ENCODE data around the gene SLC28A3.
"Not testable (repeated sequence)": the region's sequence is repeated elsewhere in the genome, so short reads cannot be mapped to it uniquely, and the experiment has no call there.

SLC28A3 gene, protein sequence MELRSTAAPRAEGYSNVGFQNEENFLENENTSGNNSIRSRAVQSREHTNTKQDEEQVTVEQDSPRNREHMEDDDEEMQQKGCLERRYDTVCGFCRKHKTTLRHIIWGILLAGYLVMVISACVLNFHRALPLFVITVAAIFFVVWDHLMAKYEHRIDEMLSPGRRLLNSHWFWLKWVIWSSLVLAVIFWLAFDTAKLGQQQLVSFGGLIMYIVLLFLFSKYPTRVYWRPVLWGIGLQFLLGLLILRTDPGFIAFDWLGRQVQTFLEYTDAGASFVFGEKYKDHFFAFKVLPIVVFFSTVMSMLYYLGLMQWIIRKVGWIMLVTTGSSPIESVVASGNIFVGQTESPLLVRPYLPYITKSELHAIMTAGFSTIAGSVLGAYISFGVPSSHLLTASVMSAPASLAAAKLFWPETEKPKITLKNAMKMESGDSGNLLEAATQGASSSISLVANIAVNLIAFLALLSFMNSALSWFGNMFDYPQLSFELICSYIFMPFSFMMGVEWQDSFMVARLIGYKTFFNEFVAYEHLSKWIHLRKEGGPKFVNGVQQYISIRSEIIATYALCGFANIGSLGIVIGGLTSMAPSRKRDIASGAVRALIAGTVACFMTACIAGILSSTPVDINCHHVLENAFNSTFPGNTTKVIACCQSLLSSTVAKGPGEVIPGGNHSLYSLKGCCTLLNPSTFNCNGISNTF

DNA sequence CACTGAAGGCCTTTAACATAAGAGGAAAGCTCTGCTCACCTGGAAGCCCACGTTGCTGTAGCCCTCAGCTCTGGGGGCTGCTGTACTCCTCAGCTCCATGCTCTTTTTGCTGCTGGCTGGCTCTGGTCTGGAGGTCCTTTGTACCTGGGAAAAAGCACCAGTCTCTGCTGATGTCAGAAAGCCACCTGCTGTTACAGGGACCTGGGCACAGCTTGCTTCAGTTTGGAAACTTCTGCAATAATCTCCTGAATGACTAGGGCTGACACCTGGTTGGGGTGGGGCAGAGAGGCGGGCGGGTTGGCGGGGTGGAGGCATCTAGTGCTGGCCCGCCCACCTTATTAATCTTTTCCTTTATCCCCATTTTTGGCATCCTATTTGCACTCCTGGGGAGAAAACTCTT lies at the start of gene SLC28A3:
Gene SLC28A3 (minus strand): TSS at position 224 of the 400 bp plus-strand sequence. CDS start 125 bp downstream, at position 99.
- no peak for DNase-seq (ENCODE audit: low read depth in 2 of 2)

DNA sequence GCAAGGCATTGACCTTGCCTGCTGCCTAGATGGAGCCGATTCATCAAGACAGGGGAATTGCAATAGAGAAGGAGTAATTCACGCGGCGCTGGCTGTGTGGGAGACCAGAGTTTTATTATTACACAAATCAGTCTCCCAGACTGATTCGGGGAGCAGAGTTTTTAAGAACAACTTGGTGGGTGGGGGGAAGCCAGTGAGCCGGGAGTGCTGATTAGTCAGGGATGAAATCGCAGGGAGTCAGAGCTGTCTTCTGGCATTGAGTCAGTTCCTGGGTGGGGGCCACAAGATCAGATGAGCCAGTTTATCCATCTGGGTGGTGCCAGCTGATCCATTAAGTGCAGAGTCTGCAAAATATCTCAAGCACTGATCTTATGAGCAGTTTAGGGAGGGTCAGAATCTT lies 49.7 kb upstream of the SLC28A3 start:
- peak; percentile 21 to 51 for DNase-seq (ENCODE audit: low read depth in 2 of 2)

DNA sequence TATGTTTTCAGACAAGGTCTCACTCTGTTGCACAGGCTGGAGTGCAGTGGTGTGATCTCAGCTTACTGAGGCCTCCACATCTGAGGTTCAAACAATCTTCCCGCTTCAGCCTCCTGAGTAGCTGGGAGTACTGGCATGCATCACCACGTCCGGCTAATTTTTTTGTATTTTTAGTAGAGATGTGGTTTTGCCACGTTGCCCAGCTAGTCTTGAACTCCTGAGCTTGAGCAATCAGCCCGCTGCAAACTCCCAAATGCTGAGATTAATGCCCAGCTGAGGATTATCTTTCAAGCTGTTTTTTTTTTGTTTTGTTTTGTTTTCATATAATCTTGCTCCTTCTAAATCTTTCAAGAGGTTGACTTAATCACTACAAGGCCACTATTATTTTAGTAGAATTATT lies 47.3 kb upstream of the SLC28A3 start:
- no peak for DNase-seq (ENCODE audit: low read depth in 2 of 2)

DNA sequence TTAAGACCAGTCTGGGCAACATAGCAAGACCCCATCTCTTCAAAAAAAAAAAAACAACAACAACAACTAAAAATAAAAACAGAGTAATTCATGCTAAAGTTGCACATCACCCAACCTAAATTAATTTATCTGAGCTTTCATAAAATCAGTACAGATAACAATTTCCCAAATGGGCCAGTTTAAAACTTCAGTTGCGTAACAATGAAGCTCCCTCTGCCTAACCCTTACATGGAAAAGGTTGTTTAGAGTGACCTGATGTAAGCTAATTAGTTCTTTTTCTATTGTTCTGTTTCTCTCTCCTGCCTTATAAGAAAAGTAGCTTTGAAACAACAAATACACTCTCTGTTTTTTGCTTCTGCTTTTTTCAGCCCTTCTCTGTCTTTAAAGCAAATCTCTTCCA lies 46.2 kb upstream of the SLC28A3 start:
- DNase-seq (ENCODE audit: low read depth in 2 of 2): no peak

DNA sequence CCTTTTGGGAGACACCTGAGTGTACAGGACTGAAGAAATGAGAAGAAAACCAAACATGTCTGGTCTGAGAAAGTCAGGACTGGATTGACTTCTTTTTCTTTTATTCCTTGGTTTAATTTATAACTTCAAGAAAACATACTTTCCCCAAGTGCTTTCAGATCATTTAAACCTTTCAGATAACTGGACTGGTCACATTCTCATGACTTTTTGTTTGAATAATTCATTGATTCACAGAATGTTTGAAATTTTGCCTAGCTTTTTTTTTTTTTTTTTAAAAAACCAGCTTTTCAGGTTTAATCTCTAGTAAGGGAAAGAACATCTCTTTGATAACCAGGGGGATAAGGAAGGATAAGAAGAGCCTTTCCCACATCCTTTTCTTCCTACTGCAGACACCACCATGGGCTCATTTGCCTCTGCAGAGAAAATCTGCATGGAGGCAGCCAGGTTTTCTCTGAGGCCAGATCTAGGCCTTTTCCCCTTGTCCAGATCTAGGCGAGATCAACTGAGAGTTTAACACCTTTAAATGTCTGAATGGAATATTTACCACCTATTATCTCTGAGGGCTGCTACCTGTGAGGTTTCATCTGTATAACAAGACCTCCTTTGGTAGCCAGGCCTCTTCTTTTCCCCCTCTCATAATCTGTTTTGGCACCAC lies 45.0 kb upstream of the SLC28A3 start:
- no peak for DNase-seq (ENCODE audit: low read depth in 2 of 2)

DNA sequence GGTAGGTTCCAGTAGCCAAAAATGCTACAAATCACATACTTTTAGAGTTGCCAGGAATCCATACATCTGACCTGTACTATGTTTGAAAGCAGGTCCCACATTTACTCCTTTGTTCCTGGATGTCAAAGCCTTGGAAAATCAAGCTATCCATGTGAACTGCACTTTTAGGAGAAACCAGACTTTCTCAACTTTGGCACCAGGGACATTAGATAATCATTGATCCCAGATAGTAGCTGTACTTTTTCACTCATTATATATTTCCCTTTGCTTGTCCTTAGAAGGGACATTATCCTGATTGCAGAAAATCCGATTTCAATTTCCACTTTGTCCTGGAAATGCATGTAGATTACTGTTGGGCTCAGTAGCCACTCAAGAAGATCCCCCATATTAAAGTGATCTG lies 44.1 kb upstream of the SLC28A3 start:
- DNase-seq (ENCODE audit: low read depth in 2 of 2): no peak

DNA sequence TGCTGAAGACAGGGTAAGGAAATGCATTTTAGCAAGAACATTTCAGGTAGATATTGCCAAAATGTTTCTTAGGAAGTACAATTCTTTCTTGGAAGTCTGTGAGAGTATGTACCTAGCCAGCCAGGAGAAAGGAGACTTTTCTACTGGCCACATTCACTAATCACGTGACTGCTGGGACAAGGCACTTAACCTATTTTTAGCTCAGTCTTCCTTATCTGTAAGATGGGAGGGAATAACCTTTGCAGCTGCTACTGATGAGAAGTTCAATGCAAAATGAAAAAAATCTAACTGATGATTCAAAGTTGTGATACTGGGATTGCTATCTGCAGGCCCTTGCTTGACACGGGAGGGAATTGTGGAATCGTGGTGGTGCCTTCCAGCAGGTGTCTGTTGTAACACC lies 42.6 kb upstream of the SLC28A3 start:
- DNase-seq (ENCODE audit: low read depth in 2 of 2): no peak

DNA sequence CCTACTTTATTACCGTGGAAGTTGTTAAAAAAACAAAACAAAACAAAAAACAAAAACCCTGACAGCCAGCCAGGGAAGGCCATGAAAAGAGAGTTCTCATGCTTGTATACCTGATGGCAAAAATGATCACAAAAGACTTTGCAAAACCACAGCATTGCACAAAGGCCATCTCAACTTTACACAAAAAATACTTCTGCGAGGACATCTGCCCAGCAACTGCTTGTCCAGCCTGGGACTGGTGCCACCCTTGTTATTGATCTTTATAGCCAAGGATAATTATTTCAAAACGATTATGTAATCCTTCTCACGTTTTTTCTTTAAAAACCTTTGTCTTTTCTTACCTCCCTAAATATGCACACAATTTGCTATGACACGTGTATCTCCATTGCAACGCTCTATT lies 42.2 kb upstream of the SLC28A3 start:
- no peak for DNase-seq (ENCODE audit: low read depth in 2 of 2)

DNA sequence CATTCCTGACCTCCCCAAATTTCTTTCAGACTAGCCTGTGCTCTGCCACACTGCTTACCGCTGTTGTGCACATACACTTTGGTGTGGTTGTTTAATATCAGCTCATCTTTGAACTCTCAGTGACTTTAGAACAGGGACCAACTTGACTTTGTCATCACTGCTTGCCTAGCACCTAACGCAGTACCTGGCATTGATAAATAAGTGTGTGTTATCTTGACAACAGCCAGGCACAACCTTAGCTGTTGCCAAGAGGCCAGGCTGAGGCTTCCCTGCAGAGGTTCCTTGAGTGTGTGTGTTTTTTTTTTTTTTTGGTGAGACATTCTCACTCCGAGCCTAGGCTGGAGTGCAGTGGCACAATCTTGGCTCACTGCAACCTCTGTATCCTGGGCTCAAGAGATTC lies 41.0 kb upstream of the SLC28A3 start:
- no peak for DNase-seq (ENCODE audit: low read depth in 2 of 2)

DNA sequence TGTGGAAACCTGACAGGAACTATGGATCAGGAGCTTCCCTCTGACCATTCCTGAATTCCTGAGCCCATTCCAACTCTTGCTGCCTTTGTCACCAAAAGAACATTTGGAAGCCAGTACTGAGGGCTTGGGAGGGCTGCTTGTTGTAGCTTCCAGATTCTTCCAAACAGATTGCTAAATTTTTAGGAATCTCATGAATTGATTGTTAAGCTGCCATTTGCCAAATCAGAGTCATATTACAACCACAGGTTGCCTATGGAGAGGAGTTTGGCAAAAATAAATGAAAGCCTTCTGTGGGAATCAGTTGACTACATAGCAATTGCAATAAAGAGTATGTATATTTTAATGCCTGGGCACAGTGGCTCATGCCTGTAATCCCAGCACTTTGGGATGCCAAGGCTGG lies 39.2 kb upstream of the SLC28A3 start:
- DNase-seq (ENCODE audit: low read depth in 2 of 2): no peak

DNA sequence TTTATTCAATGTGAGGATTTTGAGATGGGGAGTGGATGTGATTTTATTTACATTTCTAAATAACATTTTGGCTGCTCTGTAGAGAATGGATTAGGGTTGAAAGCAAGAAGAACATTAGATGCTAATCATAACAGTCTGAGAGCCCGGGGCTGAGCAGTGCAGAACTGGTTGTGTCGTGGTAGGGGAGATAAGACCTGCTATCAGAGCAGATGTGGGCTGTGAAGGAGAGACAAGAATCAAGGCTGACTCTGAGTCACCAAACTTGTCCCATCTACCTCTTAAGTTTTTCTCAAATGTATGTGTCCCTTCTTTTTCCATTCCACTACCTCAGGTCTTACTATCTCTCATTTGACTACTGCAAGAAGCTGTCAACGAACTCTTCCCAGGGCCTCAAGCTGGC lies 35.4 kb upstream of the SLC28A3 start:
- no peak for DNase-seq (ENCODE audit: low read depth in 2 of 2)

DNA sequence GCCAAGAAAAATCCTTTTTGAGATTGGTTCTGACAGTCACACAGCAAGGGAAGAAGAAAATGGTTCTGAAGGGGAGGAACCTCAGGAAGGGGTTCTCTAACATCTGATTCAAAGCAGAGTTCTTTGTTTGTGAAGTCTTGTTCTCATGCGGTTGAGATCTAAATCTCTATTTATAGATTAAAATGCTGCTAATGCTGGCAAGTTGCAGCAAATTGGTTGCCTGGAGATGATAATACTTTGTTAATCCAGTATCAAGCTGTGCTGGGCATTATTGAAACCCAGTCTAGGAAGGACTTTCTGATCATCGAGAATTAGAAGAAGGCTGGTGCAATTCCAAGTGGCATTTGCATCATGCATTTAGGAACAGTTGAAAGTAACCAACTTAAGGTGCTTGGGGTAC lies 34.0 kb upstream of the SLC28A3 start:
- DNase-seq (ENCODE audit: low read depth in 2 of 2): no peak

DNA sequence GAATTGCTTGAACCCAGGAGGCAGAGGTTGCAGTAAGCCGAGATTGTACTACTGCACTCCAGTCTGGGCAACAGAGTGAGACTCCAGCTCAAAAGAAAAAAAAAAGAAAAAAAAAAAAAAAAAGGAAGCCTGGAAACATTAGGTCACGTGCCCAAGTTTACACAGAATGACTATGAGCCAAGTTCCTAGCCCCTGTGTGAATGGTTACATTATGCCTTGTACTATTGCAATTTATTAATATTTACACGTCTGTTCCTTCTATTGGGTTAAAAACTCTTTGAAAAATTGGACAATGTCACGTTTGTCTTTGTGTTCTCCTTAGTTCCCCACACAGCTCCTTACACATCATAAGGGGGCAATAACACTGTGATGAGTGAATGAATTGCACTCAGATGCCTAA lies 33.5 kb upstream of the SLC28A3 start:
- DNase-seq (ENCODE audit: low read depth in 2 of 2): no peak

DNA sequence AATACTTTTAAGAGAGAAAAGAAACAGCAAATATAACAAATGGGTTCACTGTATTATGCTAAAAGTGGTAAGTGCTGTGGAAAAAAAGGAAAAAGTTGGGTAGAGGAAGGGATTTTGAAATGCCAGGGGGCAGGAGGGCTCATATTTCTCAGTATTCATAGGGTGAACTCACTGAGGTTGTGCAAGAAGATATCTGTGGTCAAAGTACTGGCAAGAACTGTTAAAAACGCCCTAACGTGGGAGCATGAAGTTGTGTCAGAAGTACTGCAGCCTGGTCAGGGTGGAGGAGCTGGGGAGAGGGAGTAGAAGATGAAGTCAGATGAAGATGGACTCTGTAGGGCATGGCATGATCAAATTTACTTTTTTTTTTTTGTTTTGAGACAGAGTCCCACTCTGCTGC lies 31.2 kb upstream of the SLC28A3 start:
- no peak for DNase-seq (ENCODE audit: low read depth in 2 of 2)

DNA sequence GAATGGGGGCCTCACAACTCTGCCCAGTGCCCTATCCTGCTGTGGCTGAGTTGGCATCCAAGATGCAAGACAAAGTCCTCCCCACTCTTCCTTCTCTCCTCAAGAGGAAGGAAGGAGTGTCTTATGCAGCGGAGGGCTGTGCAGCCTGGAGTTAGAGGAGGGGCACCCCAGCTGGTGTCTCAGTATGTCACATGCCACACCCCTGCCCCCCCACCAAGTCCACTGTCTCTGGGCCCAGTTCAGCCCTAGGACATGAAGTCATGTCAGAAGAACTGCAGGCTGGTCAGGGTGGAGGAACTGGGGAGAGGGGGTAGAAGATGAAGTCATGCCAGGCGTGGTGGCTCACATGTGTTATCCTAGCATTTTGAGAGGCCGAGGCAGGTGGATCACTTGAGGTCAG lies 28.0 kb upstream of the SLC28A3 start:
- no peak for DNase-seq (ENCODE audit: low read depth in 2 of 2)

DNA sequence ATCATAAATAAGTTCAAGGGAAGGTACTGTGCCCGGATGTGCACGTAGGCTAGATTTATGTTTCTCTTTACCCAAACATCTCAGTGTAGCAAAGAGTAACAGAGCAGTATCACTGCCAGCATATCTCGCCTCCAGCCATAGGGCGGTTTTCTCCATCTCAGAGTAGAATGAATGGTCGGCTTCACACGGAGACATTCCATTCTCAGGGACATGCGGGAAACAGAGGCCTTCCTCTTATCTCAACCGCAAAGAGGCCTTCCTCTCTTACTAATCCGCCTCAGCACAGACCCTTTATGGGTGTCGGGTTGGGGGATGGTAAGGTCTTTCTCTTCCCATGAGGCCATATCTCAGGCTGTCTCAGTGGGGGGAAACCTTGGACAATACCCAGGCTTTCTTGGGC lies 27.2 kb upstream of the SLC28A3 start:
- not testable (repeated sequence) for DNase-seq (ENCODE audit: low read depth in 2 of 2)

DNA sequence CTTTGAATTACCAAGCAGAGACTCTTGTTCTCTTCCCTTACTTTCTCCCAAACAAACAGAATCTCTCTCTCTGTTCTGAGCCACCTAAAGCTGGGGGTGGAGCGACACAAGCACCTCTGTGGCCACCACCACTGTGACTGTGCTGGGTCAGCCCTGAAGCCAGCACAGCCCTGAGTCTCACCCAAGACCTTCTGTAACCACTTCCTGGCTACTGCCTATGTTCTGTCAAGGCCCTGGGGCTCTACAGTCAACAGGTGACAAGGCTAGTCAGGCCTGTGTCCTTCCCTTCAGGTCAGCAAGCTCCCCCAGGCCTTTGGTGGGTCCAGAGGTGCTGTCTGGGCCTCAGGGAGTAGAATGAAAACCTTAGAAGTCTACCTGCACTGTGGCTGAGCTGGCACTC lies 26.1 kb upstream of the SLC28A3 start:
- DNase-seq (ENCODE audit: low read depth in 2 of 2): no peak

DNA sequence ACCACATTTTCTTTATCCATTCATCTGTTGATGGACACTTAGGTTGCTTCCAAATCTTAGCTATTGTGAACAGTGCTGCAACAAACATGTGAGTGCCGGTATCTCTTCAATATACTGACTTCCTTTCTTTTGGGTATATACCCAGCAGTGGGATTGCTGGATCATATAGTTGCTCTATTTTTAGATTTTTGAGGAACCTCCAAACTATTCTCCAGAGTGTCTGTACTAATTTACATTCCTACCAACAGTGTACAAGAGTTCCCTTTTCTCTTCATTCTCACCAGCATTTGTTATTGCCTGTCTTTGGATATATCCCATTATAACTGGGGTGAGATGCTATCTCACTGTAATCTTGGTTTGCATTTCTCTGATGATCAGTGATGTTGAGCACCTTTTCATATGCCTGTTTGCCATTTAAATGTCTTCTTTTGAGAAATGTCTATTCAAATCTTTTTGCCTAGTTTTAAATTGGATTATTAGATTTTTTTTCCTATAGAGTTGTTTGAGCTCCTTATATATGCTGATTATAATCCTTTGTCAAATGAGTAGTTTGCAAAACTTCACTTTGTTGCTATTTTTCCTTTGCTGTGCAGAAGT lies 24.4 kb upstream of the SLC28A3 start:
- DNase-seq (ENCODE audit: low read depth in 2 of 2): not testable (repeated sequence)

DNA sequence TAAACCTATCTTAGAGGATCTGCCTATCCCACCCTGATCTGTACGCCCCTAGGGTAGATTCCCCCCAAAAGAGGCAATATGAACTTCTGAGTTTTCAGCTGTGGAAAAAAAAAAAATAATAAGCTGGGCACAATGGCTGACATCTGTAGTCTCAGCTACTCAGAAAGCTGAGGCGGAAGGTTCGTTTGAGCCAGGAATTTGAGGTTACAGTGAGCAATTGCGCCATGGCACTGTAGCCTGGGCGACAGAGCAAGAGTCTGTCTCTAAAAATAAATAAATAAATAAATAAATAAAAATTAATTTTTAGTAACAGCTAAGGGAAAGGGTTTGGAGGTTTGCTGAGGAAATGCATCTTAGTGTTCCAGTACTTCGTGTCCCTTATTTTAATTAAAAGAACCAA lies 21.1 kb upstream of the SLC28A3 start:
- DNase-seq (ENCODE audit: low read depth in 2 of 2): no peak

DNA sequence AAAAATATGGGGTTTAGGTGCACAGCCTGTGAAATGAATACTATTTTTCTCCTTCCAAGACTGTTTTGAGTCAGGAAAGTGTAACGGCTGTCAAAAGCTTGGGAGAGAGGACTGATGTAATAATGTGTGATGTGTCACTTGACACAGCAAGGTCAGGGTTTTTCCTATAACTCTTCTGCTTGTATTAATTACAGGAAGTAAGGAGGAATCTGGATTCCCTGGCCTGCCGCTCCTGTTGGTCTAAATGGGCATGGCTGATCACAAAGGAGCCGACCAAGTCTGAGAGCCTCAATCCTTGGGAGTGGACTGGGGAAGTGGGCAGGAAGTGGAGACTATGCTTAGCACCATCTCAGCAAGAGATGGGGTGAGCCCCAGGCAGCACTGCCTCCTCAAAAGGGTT lies 16.7 kb upstream of the SLC28A3 start:
- no peak for DNase-seq (ENCODE audit: low read depth in 2 of 2)

DNA sequence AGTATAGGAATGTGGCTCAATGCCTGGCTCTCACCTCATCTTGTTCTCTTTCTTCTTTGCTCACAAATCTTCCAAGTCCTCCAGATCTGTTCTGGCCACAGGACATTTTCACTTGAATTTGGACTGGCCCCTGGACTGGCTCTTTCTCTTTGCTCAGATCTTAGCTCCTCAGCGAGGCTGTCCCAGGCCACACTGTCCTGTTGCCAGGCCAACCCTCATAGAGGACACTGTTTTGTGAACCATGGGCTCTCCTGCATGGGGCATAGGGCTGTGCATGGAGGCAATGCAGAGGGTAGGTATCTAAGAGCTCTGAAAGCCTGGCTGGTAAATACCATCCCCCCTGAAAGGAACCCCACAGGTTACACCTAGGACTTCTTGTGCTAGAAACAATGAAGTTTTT lies 13.5 kb upstream of the SLC28A3 start:
- DNase-seq (ENCODE audit: low read depth in 2 of 2): no peak

DNA sequence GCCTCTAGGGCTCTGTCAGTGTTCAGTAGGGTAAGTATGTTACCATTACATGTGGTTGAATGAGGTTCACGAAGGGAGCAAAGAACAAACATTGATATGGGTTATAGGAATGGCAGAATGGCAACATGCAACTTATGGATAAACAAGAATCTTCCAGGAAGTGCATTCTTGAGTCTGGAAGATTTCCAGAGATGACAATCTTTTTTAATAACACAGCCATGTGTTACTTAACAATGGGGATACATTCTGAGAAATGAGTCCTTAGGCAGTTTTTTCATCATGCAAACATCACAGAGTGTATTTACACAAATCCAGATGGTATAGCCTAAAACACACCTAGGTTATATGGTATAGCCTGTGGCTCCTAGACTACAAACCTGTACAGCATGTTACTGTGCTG lies 9.1 kb upstream of the SLC28A3 start:
- DNase-seq (ENCODE audit: low read depth in 2 of 2): no peak

DNA sequence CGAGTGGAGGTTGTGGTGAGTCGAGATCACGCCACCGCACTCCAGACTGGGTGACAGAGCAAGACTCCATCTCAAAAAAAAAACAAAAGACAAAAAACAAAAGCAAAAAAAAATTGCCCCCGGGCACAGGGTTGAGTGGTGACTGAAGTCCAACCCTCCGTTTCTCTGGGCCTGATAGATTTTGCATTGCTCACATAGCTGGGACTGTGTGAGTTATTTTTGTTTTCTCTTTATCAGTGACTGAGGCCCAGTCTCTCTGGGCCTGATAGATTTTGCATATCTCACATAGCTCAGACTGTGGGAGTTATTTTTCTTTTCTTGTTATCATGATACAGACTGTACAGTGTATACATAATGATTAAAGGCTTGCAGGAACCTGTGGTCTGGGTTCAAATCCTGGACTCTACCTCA lies 2.6 kb upstream of the SLC28A3 start:
- DNase-seq (ENCODE audit: low read depth in 2 of 2): no peak

Measured in stimulated activated CD4-positive, alpha-beta T cell treated with anti-CD3 and anti-CD28 coated beads, Interleukin-4, amount 100 ng/mL, for 48 hours (primary cell).